MM.1S (cell line): ENCODE results near the gene PHLDB3.

Experiments used
- DNase-seq: peaks from one replicate; pipeline ENCODE4 v3.0.0-alpha.2; 2015
- H2AFZ ChIP-seq: fragments of 300-600 bp; sonication (generic); 2 replicates; pipeline ENCODE4 v1.6.0; 2016; ENCODE audit warnings: antibody characterized with exemption, low read length
- H3F3A ChIP-seq: fragments of 300-600 bp; sonication (generic); 2 replicates; pipeline ENCODE4 v1.6.1; 2016; ENCODE audit warnings: mild to moderate bottlenecking, antibody characterized with exemption, low read length, moderate library complexity, mixed read lengths; ENCODE audit not compliant: insufficient read depth
- H3K27ac ChIP-seq: fragments of 300-600 bp; sonication (generic); 2 replicates; pipeline ENCODE4 v1.5.1; 2016; ENCODE audit warnings: mild to moderate bottlenecking, low read length
- H3K27me3 ChIP-seq: fragments of 300-600 bp; sonication (generic); replicated peaks from 2 replicates; pipeline ENCODE4 v1.6.0; 2016; ENCODE audit warnings: low read length; ENCODE audit not compliant: insufficient read depth
- H3K36me3 ChIP-seq: fragments of 300-600 bp; sonication (generic); replicated peaks from 2 replicates; pipeline ENCODE4 v1.6.1; 2016; ENCODE audit warnings: mild to moderate bottlenecking, low read length, mixed read lengths; ENCODE audit not compliant: insufficient read depth
- H3K4me1 ChIP-seq: fragments of 300-600 bp; sonication (generic); 2 replicates; pipeline ENCODE4 v1.6.1; 2016; ENCODE audit warnings: low read length, mixed read lengths
- H3K4me2 ChIP-seq: fragments of 300-600 bp; sonication (generic); 2 replicates; pipeline ENCODE4 v1.6.0; 2016; ENCODE audit warnings: low read depth, low read length
- H3K4me3 ChIP-seq: fragments of 300-600 bp; sonication (generic); 2 replicates; pipeline ENCODE4 v1.5.1; 2016; ENCODE audit warnings: low read length, mixed read lengths
- H3K79me2 ChIP-seq: fragments of 300-600 bp; sonication (generic); 2 replicates; pipeline ENCODE4 v1.6.1; 2016; ENCODE audit warnings: mixed run types, low read length, mixed read lengths
- H3K9ac ChIP-seq: fragments of 300-600 bp; sonication (generic); 2 replicates; pipeline ENCODE4 v1.6.1; 2016; ENCODE audit warnings: low read length, mixed read lengths
- H3K9me2 ChIP-seq: fragments of 300-600 bp; sonication (generic); replicated peaks from 2 replicates; pipeline ENCODE4 v1.6.1; 2016; ENCODE audit warnings: mild to moderate bottlenecking, low read length, mixed read lengths; ENCODE audit not compliant: insufficient read depth
- H3K9me3 ChIP-seq: fragments of 300-600 bp; sonication (generic); replicated peaks from 2 replicates; pipeline ENCODE4 v1.6.1; 2016; ENCODE audit warnings: mild to moderate bottlenecking, low read length, mixed read lengths; ENCODE audit not compliant: insufficient read depth
- H4K20me1 ChIP-seq: fragments of 300-600 bp; sonication (generic); 2 replicates; pipeline ENCODE4 v1.6.1; 2016; ENCODE audit warnings: mild to moderate bottlenecking, low read length, moderate library complexity, mixed read lengths; ENCODE audit not compliant: insufficient read depth
- EZH2 ChIP-seq: fragments of 300-600 bp; sonication (generic); optimal IDR thresholded peaks from 2 replicates; pipeline ENCODE3; 2017; ENCODE audit warnings: low read depth, mild to moderate bottlenecking, antibody characterized with exemption, low read length, mixed read lengths
- EZH2phosphoT487 ChIP-seq: fragments of 300-600 bp; sonication (generic); IDR thresholded peaks from 2 replicates; pipeline ENCODE4 v1.6.1; 2018; ENCODE audit warnings: antibody characterized with exemption, low read length
- TF ChIP-seq, protein P1 (sequence below): fragments of 300-600 bp; sonication (generic); IDR thresholded peaks from 2 replicates; pipeline ENCODE4 v1.5.1; 2016; ENCODE audit warnings: antibody characterized with exemption, low read length, mixed read lengths

Gene PHLDB3

DNA sequence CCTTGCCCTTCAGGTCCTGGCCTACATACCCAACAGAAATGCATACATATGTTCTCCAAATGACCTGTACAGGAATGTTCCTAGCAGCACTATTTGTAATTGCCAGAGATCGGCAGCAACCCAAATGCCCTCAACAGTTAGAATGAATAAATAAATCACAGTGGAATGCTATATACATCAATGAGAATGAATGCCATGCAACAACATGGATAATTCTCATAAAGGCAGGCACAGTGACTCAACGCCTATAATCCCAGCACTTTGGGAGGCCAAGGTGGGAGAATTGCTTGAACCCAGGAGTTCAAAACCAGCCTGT, 71.2 kb downstream of the PHLDB3 start:
- Histone ChIP-seq H3K36me3 (no peaks in the 10 kb centered on the region), H3K9me3 (no peaks in the 10 kb centered on the region), H3F3A (no peaks in the 10 kb centered on the region; the same call in 1 of the 2 replicates), H3K9me2 (no peaks in the 10 kb centered on the region), H3K4me2 (no peak overlapping the region), H3K4me1 (peaks cover 2% of the 10 kb centered on the region; the same call in 1 of the 2 replicates), H2AFZ (no peak overlapping the region), H3K27me3 (peaks cover 5% of the 10 kb centered on the region), H3K79me2 (no peaks in the 10 kb centered on the region), H3K9ac (no peak overlapping the region), H3K27ac (no peak overlapping the region), H4K20me1 (no peaks in the 10 kb centered on the region), H3K4me3 (no peak overlapping the region)
- TF ChIP-seq, protein P1, sequence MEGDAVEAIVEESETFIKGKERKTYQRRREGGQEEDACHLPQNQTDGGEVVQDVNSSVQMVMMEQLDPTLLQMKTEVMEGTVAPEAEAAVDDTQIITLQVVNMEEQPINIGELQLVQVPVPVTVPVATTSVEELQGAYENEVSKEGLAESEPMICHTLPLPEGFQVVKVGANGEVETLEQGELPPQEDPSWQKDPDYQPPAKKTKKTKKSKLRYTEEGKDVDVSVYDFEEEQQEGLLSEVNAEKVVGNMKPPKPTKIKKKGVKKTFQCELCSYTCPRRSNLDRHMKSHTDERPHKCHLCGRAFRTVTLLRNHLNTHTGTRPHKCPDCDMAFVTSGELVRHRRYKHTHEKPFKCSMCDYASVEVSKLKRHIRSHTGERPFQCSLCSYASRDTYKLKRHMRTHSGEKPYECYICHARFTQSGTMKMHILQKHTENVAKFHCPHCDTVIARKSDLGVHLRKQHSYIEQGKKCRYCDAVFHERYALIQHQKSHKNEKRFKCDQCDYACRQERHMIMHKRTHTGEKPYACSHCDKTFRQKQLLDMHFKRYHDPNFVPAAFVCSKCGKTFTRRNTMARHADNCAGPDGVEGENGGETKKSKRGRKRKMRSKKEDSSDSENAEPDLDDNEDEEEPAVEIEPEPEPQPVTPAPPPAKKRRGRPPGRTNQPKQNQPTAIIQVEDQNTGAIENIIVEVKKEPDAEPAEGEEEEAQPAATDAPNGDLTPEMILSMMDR: no peak
- TF ChIP-seq EZH2phosphoT487 (no peak), EZH2 (no peak)
- DNase-seq: no peak

DNA sequence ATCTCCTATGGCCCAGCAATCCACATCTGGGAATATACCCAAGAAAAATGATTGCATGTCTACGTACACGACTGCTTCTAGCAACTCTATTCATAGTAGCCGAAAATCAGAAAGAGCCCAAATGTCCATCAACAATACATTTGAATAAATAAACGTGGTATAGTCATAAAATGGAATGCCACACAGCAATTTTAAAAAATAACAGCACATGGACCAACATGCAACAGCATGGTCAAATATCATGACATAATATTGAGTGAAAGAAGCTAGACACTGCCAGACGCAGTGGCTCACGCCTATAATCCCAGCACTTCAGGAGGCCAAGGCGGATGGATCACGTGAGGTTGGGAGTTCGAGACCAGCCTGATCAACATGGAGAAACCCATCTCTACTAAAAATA, 73.6 kb downstream of the PHLDB3 start:
- no peak overlapping the region for H3K27ac ChIP-seq
- H3F3A ChIP-seq: no peaks in the 10 kb centered on the region; the same call in 1 of the 2 replicates
- H3K36me3 ChIP-seq: no peaks in the 10 kb centered on the region
- no peak for DNase-seq
- H3K79me2 ChIP-seq: no peaks in the 10 kb centered on the region
- no peak overlapping the region for H3K9ac ChIP-seq
- no peaks in the 10 kb centered on the region for H3K9me2 ChIP-seq
- no peak overlapping the region for H2AFZ ChIP-seq
- peak overlapping the region; percentile 23; the same call in 1 of the 2 replicates for H3K4me2 ChIP-seq
- H3K27me3 ChIP-seq: no peaks in the 10 kb centered on the region; the same call in 1 of the 2 replicates
- H3K4me3 ChIP-seq: no peak overlapping the region
- no peaks in the 10 kb centered on the region for H3K9me3 ChIP-seq
- TF ChIP-seq EZH2phosphoT487: no peak
- TF ChIP-seq, protein P1: no peak
- H4K20me1 ChIP-seq: no peaks in the 10 kb centered on the region
- H3K4me1 ChIP-seq: peaks cover 2% of the 10 kb centered on the region; the same call in 1 of the 2 replicates

DNA sequence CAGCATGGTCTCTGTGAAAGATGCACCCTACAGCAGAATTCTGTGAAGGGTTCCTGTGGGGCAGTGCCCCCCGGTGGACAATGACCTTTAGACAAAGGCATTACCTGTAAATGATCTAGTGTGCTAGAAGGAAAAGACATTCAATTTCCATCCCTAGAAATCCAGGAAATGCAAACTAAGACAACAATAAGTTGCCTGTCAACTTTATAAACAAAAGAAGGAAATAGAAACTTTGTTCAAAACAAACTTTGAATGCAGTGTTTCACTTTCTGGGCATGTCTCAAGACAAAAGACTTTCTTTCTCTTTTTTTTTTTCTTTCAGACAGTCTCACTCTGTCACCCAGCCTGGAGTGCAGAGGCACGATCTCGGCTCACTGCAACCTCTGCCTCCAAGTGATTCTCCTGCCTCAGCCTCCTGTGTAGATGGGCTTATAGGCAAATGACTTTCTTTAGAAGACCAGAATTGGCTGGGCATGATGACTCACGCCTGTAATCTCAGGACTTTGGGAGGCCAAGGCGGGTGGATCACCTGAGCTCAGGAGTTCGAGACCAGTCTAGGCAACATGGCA, 74.3 kb downstream of the PHLDB3 start:
- Histone ChIP-seq H2AFZ (no peak overlapping the region), H3K4me1 (peaks cover 2% of the 10 kb centered on the region; the same call in 1 of the 2 replicates), H3F3A (no peaks in the 10 kb centered on the region; the same call in 1 of the 2 replicates), H3K27me3 (no peaks in the 10 kb centered on the region; the same call in 1 of the 2 replicates), H3K9ac (no peak overlapping the region), H3K27ac (no peak overlapping the region), H3K4me2 (peak overlapping the region; percentile 23; the same call in 1 of the 2 replicates), H3K9me3 (no peaks in the 10 kb centered on the region), H3K36me3 (no peaks in the 10 kb centered on the region), H4K20me1 (no peaks in the 10 kb centered on the region), H3K9me2 (no peaks in the 10 kb centered on the region), H3K79me2 (no peaks in the 10 kb centered on the region), H3K4me3 (no peak overlapping the region)
- no peak for TF ChIP-seq EZH2
- TF ChIP-seq, protein P1: peak; percentile 48
- peak; percentile 64 for DNase-seq
